K562 (cell line): ENCODE measurements around the gene WASF3. TPM values are rescaled to one million over a fixed set of nuclear protein-coding genes. Genes with fewer than 3 reads are reported as not detected.

ENCODE experiments used
- CHD1 ChIP-seq: fragments of 200-600 bp; sonication (generic); IDR thresholded peaks from one replicate; pipeline ENCODE4 v1.6.1; 2012; ENCODE audit warnings: mild to moderate bottlenecking, moderate library complexity, low read length, inconsistent platforms
- HDAC1 ChIP-seq, 2 experiments: fragments of 450-650 bp; IDR thresholded peaks; 2 replicates each; pipeline ENCODE4 v1.6.1; 2016 to 2017; ENCODE audit warnings: inconsistent platforms in 1 of 2, mild to moderate bottlenecking in 1 of 2, moderate library complexity in 1 of 2
- MECOM ChIP-seq: fragments of 250-450 bp; sonication (Bioruptor Pico); IDR thresholded peaks from 2 replicates; pipeline ENCODE4 v1.8.0; 2022; ENCODE audit warnings: inconsistent platforms
- NFE2L1 ChIP-seq: fragments of 450-650 bp; IDR thresholded peaks from 2 replicates; pipeline ENCODE4 v1.6.1; 2016; ENCODE audit warnings: missing genetic modification characterization, low read depth, mild to moderate bottlenecking, missing compliant biosample characterization, moderate library complexity, borderline replicate concordance
- ZNF589 ChIP-seq: fragments of 200-800 bp; sonication (Bioruptor generic); IDR thresholded peaks from 2 replicates; pipeline ENCODE4 v1.6.1; 2016; ENCODE audit warnings: low read depth, missing genetic modification characterization, missing compliant biosample characterization
- polyA plus RNA-seq, 8 experiments: library from polyadenylated mRNA; depleted of rRNA in 4 of 8; stranded (reverse) in 5 of 8; unstranded in 3 of 8; fragments of >200 nt; fragmentation: Nextera tagmentation in 2 of 8; fragmentation: Illumina TruSeq in 1 of 8; extraction: Ambion mirVana in 2 of 8; extraction: Trizol in 1 of 8; gene quantifications; 2 replicates each; pipeline versions ENCODE4 v1.2.1 to v1.2.3, GENCODE V29; 2011 to 2014; ENCODE audit warnings: inconsistent platforms in 1 of 8, missing spikeins in 1 of 8
- total RNA-seq, 7 experiments: library from RNA; depleted of rRNA in 6 of 7; stranded (reverse); fragments of >200 nt in 6 of 7; fragmentation: Illumina TruSeq in 2 of 7; extraction: Trizol in 2 of 7; gene quantifications; 2 replicates each; pipeline versions ENCODE4 v1.2.1 to v1.2.3, GENCODE V29; 2011 to 2021; ENCODE audit warnings: low replicate concordance in 1 of 7
- TF ChIP-seq, protein P1 (sequence below): fragments of 450-650 bp; formaldehyde crosslinking; IDR thresholded peaks from 2 replicates; pipeline ENCODE4 v1.4.0; 2020; ENCODE audit warnings: mild to moderate bottlenecking, moderate library complexity
- TF ChIP-seq, protein P2 (sequence below), 2 experiments: fragments of 450-650 bp in 1 of 2; sonication (generic) in 1 of 2; formaldehyde crosslinking in 1 of 2; IDR thresholded peaks in 1 of 2; conservative IDR thresholded peaks in 1 of 2; 2 replicates each; pipeline versions ENCODE4 v1.6.1 to v1.8.1; 2016 to 2023; ENCODE audit warnings: mild to moderate bottlenecking in 2 of 2, moderate library complexity in 2 of 2, inconsistent platforms in 1 of 2, missing genetic modification reagents in 1 of 2
- TF ChIP-seq, protein P3 (sequence below): fragments of 150-350 bp; IDR thresholded peaks from 2 replicates; pipeline ENCODE4 v1.6.1; 2014; ENCODE audit warnings: low read depth, mild to moderate bottlenecking, low read length, borderline replicate concordance
- TF ChIP-seq, protein P4 (sequence below): sonication (generic); formaldehyde crosslinking; IDR thresholded peaks from 2 replicates; pipeline ENCODE4 v1.8.0; 2022; ENCODE audit warnings: mild to moderate bottlenecking, missing genetic modification reagents

WASF3 gene
- total and polyA plus RNA-seq, 9 of the 15 experiments (the other 6 are each of a cell fraction or from before 2014, with no cell fraction given): 0.04 to 0.43 (median 0.11) TPM

DNA sequence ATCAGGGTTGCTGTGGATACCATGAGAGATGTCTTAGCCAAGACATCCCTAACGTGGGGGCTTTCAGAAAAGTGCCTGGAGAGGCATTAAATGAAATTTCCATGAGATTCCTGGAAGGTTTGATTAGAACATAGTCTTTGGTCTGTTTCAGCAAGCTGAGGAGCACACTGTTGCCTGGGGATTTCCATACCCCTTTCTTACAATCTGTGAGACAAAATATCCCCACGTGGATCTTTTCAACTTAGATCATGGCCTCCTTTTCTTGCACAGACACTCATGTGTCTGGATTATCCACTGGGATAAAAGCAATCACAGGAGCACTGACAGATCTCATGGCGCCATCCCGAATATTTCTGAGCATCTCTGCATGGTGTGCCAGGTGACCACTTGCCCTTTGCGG is 161.4 kb downstream of the WASF3 start (continued):
- TF ChIP-seq, protein P1, sequence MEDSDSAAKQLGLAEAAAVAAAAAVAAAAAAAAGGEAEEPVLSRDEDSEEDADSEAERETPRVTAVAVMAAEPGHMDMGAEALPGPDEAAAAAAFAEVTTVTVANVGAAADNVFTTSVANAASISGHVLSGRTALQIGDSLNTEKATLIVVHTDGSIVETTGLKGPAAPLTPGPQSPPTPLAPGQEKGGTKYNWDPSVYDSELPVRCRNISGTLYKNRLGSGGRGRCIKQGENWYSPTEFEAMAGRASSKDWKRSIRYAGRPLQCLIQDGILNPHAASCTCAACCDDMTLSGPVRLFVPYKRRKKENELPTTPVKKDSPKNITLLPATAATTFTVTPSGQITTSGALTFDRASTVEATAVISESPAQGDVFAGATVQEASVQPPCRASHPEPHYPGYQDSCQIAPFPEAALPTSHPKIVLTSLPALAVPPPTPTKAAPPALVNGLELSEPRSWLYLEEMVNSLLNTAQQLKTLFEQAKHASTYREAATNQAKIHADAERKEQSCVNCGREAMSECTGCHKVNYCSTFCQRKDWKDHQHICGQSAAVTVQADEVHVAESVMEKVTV (CRISPR knock-in tag): no peak
- TF ChIP-seq, protein P2, sequence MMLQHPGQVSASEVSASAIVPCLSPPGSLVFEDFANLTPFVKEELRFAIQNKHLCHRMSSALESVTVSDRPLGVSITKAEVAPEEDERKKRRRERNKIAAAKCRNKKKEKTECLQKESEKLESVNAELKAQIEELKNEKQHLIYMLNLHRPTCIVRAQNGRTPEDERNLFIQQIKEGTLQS (IDR thresholded peaks at IDR 0.05): no peak
- TF ChIP-seq, protein P2 (CRISPR knock-in tag; conservative IDR thresholded peaks at IDR 0.05): no peak
- no peak for TF ChIP-seq HDAC1 (IDR thresholded peaks at IDR 0.05)
- no peak for TF ChIP-seq MECOM (CRISPR knock-in tag)
- TF ChIP-seq, protein P3, sequence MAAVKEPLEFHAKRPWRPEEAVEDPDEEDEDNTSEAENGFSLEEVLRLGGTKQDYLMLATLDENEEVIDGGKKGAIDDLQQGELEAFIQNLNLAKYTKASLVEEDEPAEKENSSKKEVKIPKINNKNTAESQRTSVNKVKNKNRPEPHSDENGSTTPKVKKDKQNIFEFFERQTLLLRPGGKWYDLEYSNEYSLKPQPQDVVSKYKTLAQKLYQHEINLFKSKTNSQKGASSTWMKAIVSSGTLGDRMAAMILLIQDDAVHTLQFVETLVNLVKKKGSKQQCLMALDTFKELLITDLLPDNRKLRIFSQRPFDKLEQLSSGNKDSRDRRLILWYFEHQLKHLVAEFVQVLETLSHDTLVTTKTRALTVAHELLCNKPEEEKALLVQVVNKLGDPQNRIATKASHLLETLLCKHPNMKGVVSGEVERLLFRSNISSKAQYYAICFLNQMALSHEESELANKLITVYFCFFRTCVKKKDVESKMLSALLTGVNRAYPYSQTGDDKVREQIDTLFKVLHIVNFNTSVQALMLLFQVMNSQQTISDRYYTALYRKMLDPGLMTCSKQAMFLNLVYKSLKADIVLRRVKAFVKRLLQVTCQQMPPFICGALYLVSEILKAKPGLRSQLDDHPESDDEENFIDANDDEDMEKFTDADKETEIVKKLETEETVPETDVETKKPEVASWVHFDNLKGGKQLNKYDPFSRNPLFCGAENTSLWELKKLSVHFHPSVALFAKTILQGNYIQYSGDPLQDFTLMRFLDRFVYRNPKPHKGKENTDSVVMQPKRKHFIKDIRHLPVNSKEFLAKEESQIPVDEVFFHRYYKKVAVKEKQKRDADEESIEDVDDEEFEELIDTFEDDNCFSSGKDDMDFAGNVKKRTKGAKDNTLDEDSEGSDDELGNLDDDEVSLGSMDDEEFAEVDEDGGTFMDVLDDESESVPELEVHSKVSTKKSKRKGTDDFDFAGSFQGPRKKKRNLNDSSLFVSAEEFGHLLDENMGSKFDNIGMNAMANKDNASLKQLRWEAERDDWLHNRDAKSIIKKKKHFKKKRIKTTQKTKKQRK: no peak
- no peak for TF ChIP-seq ZNF589 (CRISPR knock-in tag)
- no peak for TF ChIP-seq CHD1
- TF ChIP-seq, protein P4, sequence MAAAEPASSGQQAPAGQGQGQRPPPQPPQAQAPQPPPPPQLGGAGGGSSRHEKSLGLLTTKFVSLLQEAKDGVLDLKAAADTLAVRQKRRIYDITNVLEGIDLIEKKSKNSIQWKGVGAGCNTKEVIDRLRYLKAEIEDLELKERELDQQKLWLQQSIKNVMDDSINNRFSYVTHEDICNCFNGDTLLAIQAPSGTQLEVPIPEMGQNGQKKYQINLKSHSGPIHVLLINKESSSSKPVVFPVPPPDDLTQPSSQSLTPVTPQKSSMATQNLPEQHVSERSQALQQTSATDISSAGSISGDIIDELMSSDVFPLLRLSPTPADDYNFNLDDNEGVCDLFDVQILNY (CRISPR knock-in tag): no peak
- no peak for TF ChIP-seq NFE2L1 (tag)
